Aorta (tissue), 5 donors: ENCODE data around the gene TTI1. TPM values are rescaled to one million over a fixed set of nuclear protein-coding genes. Genes with fewer than 3 reads are reported as not detected.
"Not testable (repeated sequence)": the region's sequence is repeated elsewhere in the genome, so short reads cannot be mapped to it uniquely, and the experiment has no call there.

Source experiments
- ATAC-seq: fragments of 200-7000 bp; cut with Tn5 transposase; one replicate; pipeline ENCODE4 v1.9.1; 2022; ENCODE audit warnings: moderate library complexity; ENCODE audit not compliant: low FRiP score
- DNase-seq, 2 donors: peaks; one replicate each; pipeline ENCODE4 v3.0.0-alpha.2; 2020
- H3K27ac ChIP-seq, 2 donors: one replicate each; pipeline ENCODE4 v1.5.1; 2013; ENCODE audit warnings: low read length in 2 of 2, mild to moderate bottlenecking in 2 of 2, moderate library complexity in 2 of 2, control low read depth in 1 of 2, inconsistent platforms in 1 of 2, low read depth in 1 of 2
- H3K27me3 ChIP-seq, 2 donors: one replicate each; pipeline ENCODE4 v1.6.1; 2013; ENCODE audit warnings: control low read depth in 1 of 2, low read length in 1 of 2, mild to moderate bottlenecking in 1 of 2, moderate library complexity in 1 of 2; ENCODE audit not compliant: insufficient read depth in 2 of 2, control insufficient read depth in 1 of 2
- H3K36me3 ChIP-seq, 2 donors: one replicate each; pipeline ENCODE4 v1.6.1; 2013; ENCODE audit warnings: control low read depth in 1 of 2, low read length in 1 of 2, mild to moderate bottlenecking in 1 of 2; ENCODE audit not compliant: insufficient read depth in 2 of 2, control insufficient read depth in 1 of 2
- H3K4me1 ChIP-seq, 2 donors: one replicate each; pipeline ENCODE4 v1.6.1; 2013; ENCODE audit warnings: low read length in 2 of 2, control low read depth in 1 of 2, mild to moderate bottlenecking in 1 of 2, moderate library complexity in 1 of 2; ENCODE audit not compliant: insufficient read depth in 2 of 2, control insufficient read depth in 1 of 2
- H3K4me3 ChIP-seq, 2 donors: one replicate each; pipeline ENCODE4 v1.5.1; 2013; ENCODE audit warnings: low read length in 2 of 2, control low read depth in 1 of 2, mild to moderate bottlenecking in 1 of 2
- H3K9me3 ChIP-seq: one replicate; pipeline ENCODE4 v1.6.1; 2013; ENCODE audit warnings: mild to moderate bottlenecking, low read length; ENCODE audit not compliant: control insufficient read depth
- WGBS, 2 donors: extraction: QIAGEN DNeasy Blood & Tissue Kit; methylation state at CpG; one replicate each; pipeline ENCODE4 v1.1.7; 2013; 5-methylcytosine and 5-hydroxymethylcytosine counted together
- intact Hi-C, 2 donors: fragments of 100-400 bp; cut with DNase I; formaldehyde crosslinking; loops; one replicate each; pipeline versions ENCODE4 v1.14.2 to v1.15.0; 2022
- polyA plus RNA-seq, 2 donors: library from polyadenylated mRNA; stranded (reverse); fragments of 200-250 nt; gene quantifications; one replicate each; pipeline ENCODE4 v1.2.3, GENCODE V29; 2013
- total RNA-seq, 2 donors: library from RNA; stranded (reverse); fragmentation: NEBNext Ultra II Directional; extraction: Animal tissue kit (Norgen Biotek cat#: 25700); gene quantifications; one replicate each; pipeline ENCODE4 v1.2.1, GENCODE V29; 2021
- donor health status: healthy with polysubstance abuse.
- donor health status: Bipolar disorder and iron deficiency.
- donor health status: DM: no; HTN: no; CAD: no.
- donor health status: DM: no; HTN: no; CAD: no.
- donor health status: DM: yes; HTN: yes; CAD: no.

Gene TTI1
- total and polyA plus RNA-seq, 4 donors = 2.3 to 15.1 (median 8.2) TPM

- intact Hi-C loops, H3K36me3 ChIP-seq, H3K27me3 ChIP-seq, H3K27ac ChIP-seq, ATAC-seq, H3K4me1 ChIP-seq, DNase-seq, H3K9me3 ChIP-seq, H3K4me3 ChIP-seq: not testable (repeated sequence)
- 89 to 90% methylated on average over 2 of the region's 2 CpGs for WGBS, 2 donors
Measured at GRCh38 chr20:37963483-37963882, 69.8 kb downstream of the TTI1 start.

- no peak for ATAC-seq
Measured at GRCh38 chr20:37961066-37961465, 72.2 kb downstream of the TTI1 start.

GRCh38 chr20:37958856-37959520, 74.3 kb downstream of the TTI1 start:
- peaks cover 0 to 2% of the 10 kb centered on the region in 2 donors for H3K27me3 ChIP-seq
- intact Hi-C loops = no loop called here
- H3K27ac ChIP-seq = no peak overlapping the region
- ATAC-seq = no peak
- WGBS, 2 donors = 64% methylated on average over 2 of the region's 2 CpGs
- no peaks in the 10 kb centered on the region for H3K36me3 ChIP-seq
- no peaks in the 10 kb centered on the region for H3K4me1 ChIP-seq
- H3K9me3 ChIP-seq = no peaks in the 10 kb centered on the region
- no peak overlapping the region for H3K4me3 ChIP-seq
- DNase-seq = no peak

More at GRCh38 chr20:37961066-37961465, 72.2 kb downstream of the TTI1 start:
- Histone ChIP-seq H3K27ac (no peak overlapping the region), H3K36me3 (no peaks in the 10 kb centered on the region), H3K4me1 (no peaks in the 10 kb centered on the region), H3K27me3 (peaks cover 0 to 2% of the 10 kb centered on the region in 2 donors), H3K9me3 (peaks cover 2% of the 10 kb centered on the region), H3K4me3 (no peak overlapping the region)
- 64 to 74% methylated on average over 1 of the region's 1 CpG for WGBS, 2 donors
- no peak for DNase-seq
- intact Hi-C loops = no loop called here

- DNase-seq = no peak
- H3K27me3 ChIP-seq = peaks cover 0 to 2% of the 10 kb centered on the region in 2 donors
- no peaks in the 10 kb centered on the region for H3K4me1 ChIP-seq
Measured at GRCh38 chr20:37956107-37956585, 77.1 kb downstream of the TTI1 start.

GRCh38 chr20:37955511-37955910, 77.7 kb downstream of the TTI1 start:
- Histone ChIP-seq H3K4me1 (no peaks in the 10 kb centered on the region), H3K36me3 (no peaks in the 10 kb centered on the region), H3K27me3 (peaks cover 0 to 2% of the 10 kb centered on the region in 2 donors), H3K9me3 (no peaks in the 10 kb centered on the region), H3K4me3 (no peak overlapping the region), H3K27ac (no peak overlapping the region)
- intact Hi-C loops = no loop called here
- 76 to 83% methylated on average over 7 of the region's 7 CpGs for whole genome bisulfite sequencing, 2 donors
- DNase-seq (no peak), ATAC-seq (no peak)

More at GRCh38 chr20:37956107-37956585, 77.1 kb downstream of the TTI1 start:
- Histone ChIP-seq H3K36me3 (no peaks in the 10 kb centered on the region), H3K9me3 (no peaks in the 10 kb centered on the region), H3K4me3 (no peak overlapping the region), H3K27ac (no peak overlapping the region)
- 23 to 24% methylated on average over 3 of the region's 3 CpGs for WGBS, 2 donors
- intact Hi-C loops = no loop called here
- no peak for ATAC-seq

- ATAC-seq = no peak
- no peak for DNase-seq
- Histone ChIP-seq H3K4me1 (no peaks in the 10 kb centered on the region), H3K4me3 (no peak overlapping the region), H3K9me3 (no peaks in the 10 kb centered on the region), H3K36me3 (no peaks in the 10 kb centered on the region), H3K27me3 (peaks cover 0 to 2% of the 10 kb centered on the region in 2 donors), H3K27ac (no peak overlapping the region)
- 76 to 80% methylated on average over 14 of the region's 14 CpGs for WGBS, 2 donors
- intact Hi-C loops = no loop called here
Measured at GRCh38 chr20:37954626-37955025, 78.6 kb downstream of the TTI1 start.

- no peak for ATAC-seq
- intact Hi-C loops = no loop called here
- Histone ChIP-seq H3K27ac (no peak overlapping the region), H3K9me3 (no peaks in the 10 kb centered on the region), H3K4me3 (no peak overlapping the region), H3K36me3 (no peaks in the 10 kb centered on the region), H3K4me1 (no peaks in the 10 kb centered on the region), H3K27me3 (peaks cover 0 to 2% of the 10 kb centered on the region in 2 donors)
- WGBS, 2 donors = 87 to 91% methylated on average over 5 of the region's 5 CpGs
- DNase-seq = no peak
Measured at GRCh38 chr20:37954190-37954589, 79.1 kb downstream of the TTI1 start.

GRCh38 chr20:37948956-37949355, 84.3 kb downstream of the TTI1 start:
- intact Hi-C loops = no loop called here

GRCh38 chr20:37947943-37948342, 85.3 kb downstream of the TTI1 start:
- Histone ChIP-seq H3K27me3 (no peaks in the 10 kb centered on the region), H3K27ac (no peak overlapping the region), H3K9me3 (peaks cover 2% of the 10 kb centered on the region), H3K36me3 (no peaks in the 10 kb centered on the region), H3K4me1 (no peaks in the 10 kb centered on the region), H3K4me3 (no peak overlapping the region)
- intact Hi-C loops = no loop called here
- DNase-seq (no peak), ATAC-seq (no peak)
- WGBS, 2 donors = 92 to 93% methylated on average over 6 of the region's 6 CpGs

More at GRCh38 chr20:37948956-37949355, 84.3 kb downstream of the TTI1 start:
- WGBS, 2 donors = 85 to 90% methylated on average over 11 of the region's 11 CpGs
- Histone ChIP-seq H3K27ac (no peak overlapping the region), H3K9me3 (peaks cover 2% of the 10 kb centered on the region), H3K36me3 (no peaks in the 10 kb centered on the region), H3K4me3 (no peak overlapping the region), H3K4me1 (no peaks in the 10 kb centered on the region), H3K27me3 (no peaks in the 10 kb centered on the region)
- ATAC-seq (no peak), DNase-seq (no peak)
